ENCODE measurements around the gene MAG.

GRCh38 chr19:35307931-35308330 lies 16.0 kb downstream of the MAG start:
- TF ChIP-seq, protein P1, sequence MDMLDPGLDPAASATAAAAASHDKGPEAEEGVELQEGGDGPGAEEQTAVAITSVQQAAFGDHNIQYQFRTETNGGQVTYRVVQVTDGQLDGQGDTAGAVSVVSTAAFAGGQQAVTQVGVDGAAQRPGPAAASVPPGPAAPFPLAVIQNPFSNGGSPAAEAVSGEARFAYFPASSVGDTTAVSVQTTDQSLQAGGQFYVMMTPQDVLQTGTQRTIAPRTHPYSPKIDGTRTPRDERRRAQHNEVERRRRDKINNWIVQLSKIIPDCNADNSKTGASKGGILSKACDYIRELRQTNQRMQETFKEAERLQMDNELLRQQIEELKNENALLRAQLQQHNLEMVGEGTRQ (CRISPR knock-in tag; IDR thresholded peaks at IDR 0.05): no peak
- TF ChIP-seq CTCF (IDR thresholded peaks at IDR 0.05) (no peak), ELF4 (CRISPR knock-in tag; IDR thresholded peaks at IDR 0.05; ENCODE audit: low read depth) (no peak), MAX (CRISPR knock-in tag; IDR thresholded peaks at IDR 0.05) (no peak), ATF1 (CRISPR knock-in tag; IDR thresholded peaks at IDR 0.05) (no peak), RELA (CRISPR knock-in tag; IDR thresholded peaks at IDR 0.05; ENCODE audit: borderline replicate concordance) (no peak), KAT7 (CRISPR knock-in tag; IDR thresholded peaks at IDR 0.05; ENCODE audit: borderline replicate concordance) (no peak), GRHL2 (CRISPR knock-in tag; IDR thresholded peaks at IDR 0.05; ENCODE audit: insufficient replicate concordance, severe bottlenecking) (no peak), CREB1 (CRISPR knock-in tag; IDR thresholded peaks at IDR 0.05) (no peak), FOXJ3 (CRISPR knock-in tag; IDR thresholded peaks at IDR 0.05; ENCODE audit: borderline replicate concordance) (no peak)
- TF ChIP-seq, protein P2, sequence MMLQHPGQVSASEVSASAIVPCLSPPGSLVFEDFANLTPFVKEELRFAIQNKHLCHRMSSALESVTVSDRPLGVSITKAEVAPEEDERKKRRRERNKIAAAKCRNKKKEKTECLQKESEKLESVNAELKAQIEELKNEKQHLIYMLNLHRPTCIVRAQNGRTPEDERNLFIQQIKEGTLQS (CRISPR knock-in tag; conservative IDR thresholded peaks at IDR 0.05): no peak
